Thyroid gland (tissue), 4 donors: ENCODE results near the gene UROC1.

Source experiments
- CTCF ChIP-seq, 6 experiments: fragments of 200-600 bp in 3 of 6; fragments of 450-650 bp in 3 of 6; sonication (generic) in 3 of 6; IDR thresholded peaks; one replicate each; pipeline ENCODE4 v1.5.1; 2016 to 2019; ENCODE audit warnings: antibody characterized with exemption in 6 of 6, mild to moderate bottlenecking in 2 of 6, inconsistent platforms in 1 of 6, moderate library complexity in 1 of 6
- POLR2A ChIP-seq, 2 donors: fragments of 450-650 bp; IDR thresholded peaks; one replicate each; pipeline ENCODE4 v1.6.1; 2017; ENCODE audit warnings: antibody characterized with exemption in 2 of 2, mild to moderate bottlenecking in 2 of 2, moderate library complexity in 1 of 2

- TF ChIP-seq CTCF (IDR thresholded peaks at IDR 0.05) (no peak), POLR2A (IDR thresholded peaks at IDR 0.05) (no peak)
Observed at GRCh38 chr3:126448136-126448892, 69.3 kb downstream of the UROC1 start.
